K562 (cell line): ENCODE results near the gene TSR3. TPM values are rescaled to one million over a fixed set of nuclear protein-coding genes. Genes with fewer than 3 reads are reported as not detected.

Experiments
- ATAC-seq: fragments of 200-7000 bp; cut with Tn5 transposase; 3 replicates; pipeline ENCODE4 v1.9.1; 2020; ENCODE audit warnings: moderate library complexity
- BruUV-seq: library from RNA; stranded (reverse); fragments of 400-500 nt; replicated peaks from 2 replicates; lab custom pipeline; 2021; lab: Mats Ljungman, UMichigan
- CTCF ChIA-PET: fragments of 300-600 bp; formaldehyde crosslinking; extraction: SDS; loops from one replicate; lab custom pipeline; 2021; ENCODE audit warnings: low intra/inter-chr PET ratio; lab: Yijun Ruan, JAX
- POLR2A ChIA-PET: fragments of 300-600, 350-650 bp; sonication (Branson Sonifier 250); formaldehyde crosslinking; extraction: SDS; loops from one replicate; lab custom pipeline; 2021; ENCODE audit warnings: antibody characterized with exemption, inconsistent platforms; lab: Yijun Ruan, JAX
- DNase-seq, 4 experiments: peaks; one replicate each; pipeline versions ENCODE4 v3.0.0 to v3.0.0-alpha.2; 2011 to 2018; ENCODE audit warnings: low spot score in 3 of 4, mixed read lengths in 3 of 4; ENCODE audit errors: extremely low read depth in 1 of 4
- FAIRE-seq: peaks from 2 replicates; lab custom pipeline; 2011; peaks lifted over from hg19 to GRCh38; lab: Jason Lieb, UNC
- H2AFZ ChIP-seq: 2 replicates; pipeline ENCODE4 v1.6.0; 2011; ENCODE audit warnings: low read depth, low read length, control low read depth, inconsistent platforms
- H3K27ac ChIP-seq: fragments of 200-600 bp; 3 replicates; pipeline ENCODE4 v1.8.0; 2011; ENCODE audit warnings: low read depth, mild to moderate bottlenecking, control low read depth, inconsistent platforms, low read length, moderate library complexity, mixed read lengths; ENCODE audit errors: extremely low read depth
- H3K27me3 ChIP-seq, 2 experiments: fragments of 300-600 bp in 1 of 2; 2 replicates in 1 of 2; 3 replicates in 1 of 2; pipeline versions ENCODE4 v1.6.0 to v1.8.0; 2011; ENCODE audit warnings: inconsistent platforms in 2 of 2, low read length in 2 of 2, mild to moderate bottlenecking in 1 of 2, mixed read lengths in 1 of 2, moderate library complexity in 1 of 2; ENCODE audit not compliant: control insufficient read depth in 2 of 2, insufficient read depth in 2 of 2
- H3K36me3 ChIP-seq: fragments of 300-600 bp; 3 replicates; pipeline ENCODE4 v1.8.0; 2011; ENCODE audit warnings: mild to moderate bottlenecking, low read length, inconsistent platforms; ENCODE audit not compliant: control insufficient read depth, insufficient read depth
- H3K4me1 ChIP-seq, 2 experiments: fragments of 200-600 bp in 1 of 2; replicated peaks in 1 of 2; 2 replicates in 1 of 2; 3 replicates in 1 of 2; pipeline versions ENCODE4 v1.5.1 to v1.8.0; 2011; ENCODE audit warnings: inconsistent platforms in 2 of 2, low read length in 2 of 2, mild to moderate bottlenecking in 1 of 2, mixed read lengths in 1 of 2, moderate library complexity in 1 of 2; ENCODE audit not compliant: control insufficient read depth in 2 of 2, insufficient read depth in 2 of 2
- H3K4me2 ChIP-seq: 2 replicates; pipeline ENCODE4 v1.6.1; 2011; ENCODE audit warnings: low read length, control low read depth, inconsistent platforms, mixed read lengths; ENCODE audit not compliant: insufficient read depth
- H3K4me3 ChIP-seq: fragments of 200-600 bp; sonication (generic), shearing (Covaris generic); 2 replicates; pipeline ENCODE4 v1.5.1; 2016; ENCODE audit warnings: control low read depth, inconsistent platforms
- H3K79me2 ChIP-seq: fragments of 200-600 bp; 3 replicates; pipeline ENCODE4 v1.8.0; 2011; ENCODE audit warnings: low read length, inconsistent platforms; ENCODE audit not compliant: control insufficient read depth, insufficient read depth
- H3K9ac ChIP-seq, 2 experiments: 2 replicates each; pipeline versions ENCODE4 v1.6.0 to v1.6.1; 2011; ENCODE audit warnings: low read depth in 2 of 2, low read length in 2 of 2, control low read depth in 1 of 2, inconsistent platforms in 1 of 2, mild to moderate bottlenecking in 1 of 2, mixed read lengths in 1 of 2; ENCODE audit not compliant: insufficient read depth in 1 of 2
- H3K9me1 ChIP-seq: one replicate; pipeline ENCODE4 v1.6.0; 2011; ENCODE audit warnings: inconsistent platforms, mild to moderate bottlenecking, low read length, moderate library complexity; ENCODE audit not compliant: control insufficient read depth, insufficient read depth
- H3K9me3 ChIP-seq: replicated peaks from 2 replicates; pipeline ENCODE4 v1.5.1; 2011; ENCODE audit warnings: low read depth, low read length, inconsistent platforms; ENCODE audit not compliant: control insufficient read depth, insufficient read depth
- H4K20me1 ChIP-seq: replicated peaks from 2 replicates; pipeline ENCODE4 v1.6.1; 2011; ENCODE audit warnings: low read length, inconsistent platforms, mixed read lengths; ENCODE audit not compliant: control insufficient read depth, insufficient read depth
- KDM5B ChIP-seq: fragments of 200-600 bp; sonication (generic); IDR thresholded peaks from 2 replicates; pipeline ENCODE4 v1.6.1; 2012; ENCODE audit warnings: low read depth, mild to moderate bottlenecking, moderate library complexity, low read length, control low read depth, inconsistent platforms; ENCODE audit not compliant: insufficient replicate concordance
- POLR2G ChIP-seq: fragments of 200-400 bp; formaldehyde crosslinking; IDR thresholded peaks from 2 replicates; pipeline ENCODE4 v1.6.1; 2017; ENCODE audit warnings: low read depth, mild to moderate bottlenecking, antibody characterized with exemption, low read length, moderate library complexity
- WGBS: fragments of 100-300 bp; shearing (Covaris generic); methylation state at CpG from one replicate; pipeline ENCODE4 v1.1.6; 2016; ENCODE audit warnings: low coverage, mixed read lengths; ENCODE audit not compliant: insufficient coverage; ENCODE audit errors: missing lambda C conversion rate; 5-methylcytosine and 5-hydroxymethylcytosine counted together
- in situ Hi-C: fragments of 300-500 bp; cut with MboI; formaldehyde crosslinking; loops from 4 replicates; pipeline ENCODE4 v1.15.0; 2018; ENCODE audit warnings: inconsistent platforms, mixed read lengths
- intact Hi-C: fragments of 100-400 bp; cut with micrococcal nuclease; formaldehyde crosslinking; loops from 2 replicates; pipeline ENCODE4 v1.14.2; 2022
- polyA plus RNA-seq, 8 experiments: library from polyadenylated mRNA; depleted of rRNA in 4 of 8; stranded (reverse) in 5 of 8; unstranded in 3 of 8; fragments of >200 nt; fragmentation: Nextera tagmentation in 2 of 8; fragmentation: Illumina TruSeq in 1 of 8; extraction: Ambion mirVana in 2 of 8; extraction: Trizol in 1 of 8; gene quantifications; 2 replicates each; pipeline versions ENCODE4 v1.2.1 to v1.2.3, GENCODE V29; 2011 to 2014; ENCODE audit warnings: inconsistent platforms in 1 of 8, missing spikeins in 1 of 8
- total RNA-seq, 7 experiments: library from RNA; depleted of rRNA in 6 of 7; stranded (reverse); fragments of >200 nt in 6 of 7; fragmentation: Illumina TruSeq in 2 of 7; extraction: Trizol in 2 of 7; gene quantifications; 2 replicates each; pipeline versions ENCODE4 v1.2.1 to v1.2.3, GENCODE V29; 2011 to 2021; ENCODE audit warnings: low replicate concordance in 1 of 7
- TF ChIP-seq, protein P1 (sequence below): fragments of 450-650 bp; IDR thresholded peaks from 2 replicates; pipeline ENCODE4 v1.6.1; 2014; ENCODE audit warnings: low read depth, mild to moderate bottlenecking, moderate library complexity, borderline replicate concordance

TSR3 gene
- total and polyA plus RNA-seq, 9 of the 15 experiments (the other 6 are each of a cell fraction or from before 2014, with no cell fraction given), result 1.5 to 74.8 (median 16.5) TPM

DNA sequence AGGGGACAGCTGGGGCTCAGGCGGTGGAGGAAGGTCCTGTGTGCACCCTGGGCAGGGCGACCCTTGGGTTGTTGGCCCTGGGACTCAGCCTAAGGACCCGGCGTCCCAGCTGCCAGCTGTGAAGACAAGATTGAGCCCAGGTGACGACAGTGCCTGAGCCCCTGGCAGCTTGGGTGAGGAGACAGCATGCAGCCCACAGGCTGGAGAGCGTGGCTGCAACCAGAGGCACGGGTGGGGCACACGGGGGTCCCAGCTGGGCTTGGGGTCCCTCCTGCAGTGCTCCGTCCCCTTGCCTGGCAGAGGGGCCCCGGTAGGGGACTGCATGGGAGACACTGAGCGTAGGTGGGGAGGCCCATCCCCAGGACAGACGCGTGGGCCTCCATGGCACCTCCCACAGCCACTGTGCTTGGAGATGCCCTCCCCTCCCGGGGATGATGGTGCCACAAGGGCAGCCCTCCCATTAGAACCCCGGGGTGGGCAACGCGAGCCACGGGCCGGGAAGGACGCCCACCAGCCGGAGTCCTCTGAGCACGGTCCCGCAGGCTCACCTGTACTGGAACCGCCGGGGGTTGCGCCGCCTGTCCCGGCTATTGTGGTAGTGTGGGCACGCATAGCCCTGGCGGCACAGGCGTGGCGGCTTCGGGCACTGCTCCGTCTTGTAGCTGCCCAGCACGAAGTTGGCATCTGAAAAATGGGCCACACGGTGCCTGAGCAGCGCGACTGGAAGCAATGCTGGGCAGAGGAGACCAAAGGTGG is 47.3 kb upstream of the TSR3 start:
- Histone ChIP-seq H3K36me3 (no peaks in the 10 kb centered on the region), H3K4me1 (peaks cover 0 to 42% of the 10 kb centered on the region in 2 experiments; a peak in 2 of 5 replicates), H3K9me1 (no peaks in the 10 kb centered on the region), H3K9ac (peak overlapping the region in 1 of 2 experiments; percentile 64; a peak in 2 of 4 replicates), H3K27ac (no peak overlapping the region)
- no peak for ATAC-seq
- ChIA-PET CTCF (interaction anchor here (0.6 kb wide), 1 partner anchor 35 kb away, joined by 3 read pairs; no protein-coding TSS in a partner anchor), POLR2A (interaction anchor here (0.7 to 1.5 kb wide), 3 partner anchors 9 to 21 kb away, joined by 3 to 4 read pairs (median 3); no protein-coding TSS in a partner anchor)
- FAIRE-seq, result no peak
- TF ChIP-seq, protein P1, sequence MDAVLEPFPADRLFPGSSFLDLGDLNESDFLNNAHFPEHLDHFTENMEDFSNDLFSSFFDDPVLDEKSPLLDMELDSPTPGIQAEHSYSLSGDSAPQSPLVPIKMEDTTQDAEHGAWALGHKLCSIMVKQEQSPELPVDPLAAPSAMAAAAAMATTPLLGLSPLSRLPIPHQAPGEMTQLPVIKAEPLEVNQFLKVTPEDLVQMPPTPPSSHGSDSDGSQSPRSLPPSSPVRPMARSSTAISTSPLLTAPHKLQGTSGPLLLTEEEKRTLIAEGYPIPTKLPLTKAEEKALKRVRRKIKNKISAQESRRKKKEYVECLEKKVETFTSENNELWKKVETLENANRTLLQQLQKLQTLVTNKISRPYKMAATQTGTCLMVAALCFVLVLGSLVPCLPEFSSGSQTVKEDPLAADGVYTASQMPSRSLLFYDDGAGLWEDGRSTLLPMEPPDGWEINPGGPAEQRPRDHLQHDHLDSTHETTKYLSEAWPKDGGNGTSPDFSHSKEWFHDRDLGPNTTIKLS, result no peak
- TF ChIP-seq POLR2G (peak; percentile 39), KDM5B (no peak)
- TF ChIP-seq, all 486 proteins: peak for 1
- Histone ChIP-seq H3K4me2 (no peak overlapping the region), H3K4me3 (no peak overlapping the region), H3K9me3 (no peaks in the 10 kb centered on the region), H2AFZ (no peak overlapping the region), H4K20me1 (no peaks in the 10 kb centered on the region; the same call in 1 of the 2 replicates), H3K27me3 (no peaks in the 10 kb centered on the region), H3K79me2 (no peaks in the 10 kb centered on the region)
- in situ Hi-C loops, result no loop called here
- no peak for DNase-seq
- intact Hi-C loops, result no loop called here
- WGBS, result 77% methylated on average over 34 of the region's 38 CpGs
- BruUV-seq, result no TSS peak
